Fibroblast of the aortic adventitia (primary cell): ENCODE data around the gene ADAM12. TPM values are rescaled to one million over a fixed set of nuclear protein-coding genes. Genes with fewer than 3 reads are reported as not detected.
A peak's percentile ranks its signal among the peaks of the same experiment; 100 is the strongest.

Source experiments
- DNase-seq: peaks from one replicate; pipeline ENCODE4 v3.0.0-alpha.2; 2010; ENCODE audit warnings: low read depth
- H3K4me3 ChIP-seq: 2 replicates; pipeline ENCODE4 v1.5.1; 2011; ENCODE audit warnings: low read depth, mild to moderate bottlenecking, control low read depth, low read length, moderate library complexity
- CTCF ChIP-seq: IDR thresholded peaks from 2 replicates; pipeline ENCODE4 v1.5.1; 2011; ENCODE audit warnings: mild to moderate bottlenecking, low read length, control low read depth, inconsistent platforms; ENCODE audit not compliant: insufficient read depth
- total RNA-seq: library from RNA; depleted of rRNA; stranded (reverse); fragments of >200 nt; gene quantifications from 2 replicates; pipeline ENCODE4 v1.2.3, GENCODE V29; 2012; ENCODE audit warnings: low replicate concordance

The ADAM12 gene
- total RNA-seq, 1 donor: 82.7 TPM

- no peak for TF ChIP-seq CTCF
- DNase-seq: peak; percentile 60
- H3K4me3 ChIP-seq: no peak overlapping the region
Measured at GRCh38 chr10:126205486-126206205, 182.6 kb downstream of the ADAM12 start.

GRCh38 chr10:126204320-126204719 is 184.0 kb downstream of the ADAM12 start:
- DNase-seq: no peak
- no peak overlapping the region for H3K4me3 ChIP-seq
- no peak for TF ChIP-seq CTCF

- no peak overlapping the region for H3K4me3 ChIP-seq
- no peak for TF ChIP-seq CTCF
- DNase-seq: peak; percentile 59
Measured at GRCh38 chr10:126203746-126204145, 184.5 kb downstream of the ADAM12 start.

- DNase-seq: no peak
- TF ChIP-seq CTCF: no peak
- no peak overlapping the region for H3K4me3 ChIP-seq
Measured at GRCh38 chr10:126201603-126202002, 186.7 kb downstream of the ADAM12 start.

- no peak overlapping the region for H3K4me3 ChIP-seq
- DNase-seq: peak; percentile 99
- no peak for TF ChIP-seq CTCF
Measured at GRCh38 chr10:126199221-126199998, 188.9 kb downstream of the ADAM12 start.

- H3K4me3 ChIP-seq: no peak overlapping the region
- DNase-seq: peak; percentile 61
- no peak for TF ChIP-seq CTCF
Measured at GRCh38 chr10:126198681-126199080, 189.6 kb downstream of the ADAM12 start.
